Measurements from ENCODE around the gene UBTF.
"Not testable (repeated sequence)": the region's sequence is repeated elsewhere in the genome, so short reads cannot be mapped to it uniquely, and the experiment has no call there.

The UBTF gene

DNA sequence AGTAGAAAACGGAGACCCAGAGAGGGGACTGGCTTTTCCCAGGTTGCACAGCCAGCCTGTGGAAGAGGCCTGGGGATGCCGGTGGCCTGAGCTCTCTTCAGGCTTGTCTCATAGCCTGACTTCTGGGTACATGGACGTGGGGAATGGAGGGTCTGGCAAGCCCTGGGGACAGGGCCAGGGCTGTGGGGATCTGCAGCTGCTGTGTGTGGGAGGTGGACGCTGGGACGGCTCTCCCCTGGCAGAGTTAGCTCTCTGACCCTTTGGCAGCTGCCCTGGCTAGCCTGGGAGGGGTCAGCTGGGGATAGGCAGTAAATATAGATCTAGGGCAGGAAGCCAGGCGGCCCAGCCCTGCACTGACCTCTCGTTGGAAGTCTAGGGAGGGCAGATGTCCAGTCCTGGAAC, 28.0 kb upstream of the UBTF start:
- DNase-seq: no peak

DNA sequence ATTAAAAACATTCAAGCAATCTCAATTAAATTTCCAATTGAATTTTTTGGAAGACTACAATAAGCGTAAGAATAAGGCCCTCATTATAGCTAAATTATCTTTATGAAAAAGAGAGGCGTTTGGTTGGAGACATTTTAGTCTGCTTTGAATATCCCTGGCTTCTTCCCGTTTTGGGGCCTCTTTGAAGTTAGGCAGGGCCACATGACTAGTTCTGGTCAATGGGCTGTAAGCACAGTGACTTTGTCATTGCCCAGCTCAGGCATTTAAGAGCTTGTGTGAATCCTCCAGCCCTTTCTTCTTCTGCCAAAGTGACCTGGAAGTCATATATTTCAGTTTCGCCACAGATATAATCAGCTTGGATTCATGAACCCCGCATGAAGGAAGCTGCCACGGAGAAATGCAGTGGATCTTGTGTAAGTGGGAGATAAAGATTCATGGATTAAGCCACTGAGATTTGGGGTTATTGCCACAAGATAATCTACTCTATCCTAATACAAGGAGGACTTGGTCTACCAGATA, 21.7 kb upstream of the UBTF start:
- DNase-seq: no peak

DNA sequence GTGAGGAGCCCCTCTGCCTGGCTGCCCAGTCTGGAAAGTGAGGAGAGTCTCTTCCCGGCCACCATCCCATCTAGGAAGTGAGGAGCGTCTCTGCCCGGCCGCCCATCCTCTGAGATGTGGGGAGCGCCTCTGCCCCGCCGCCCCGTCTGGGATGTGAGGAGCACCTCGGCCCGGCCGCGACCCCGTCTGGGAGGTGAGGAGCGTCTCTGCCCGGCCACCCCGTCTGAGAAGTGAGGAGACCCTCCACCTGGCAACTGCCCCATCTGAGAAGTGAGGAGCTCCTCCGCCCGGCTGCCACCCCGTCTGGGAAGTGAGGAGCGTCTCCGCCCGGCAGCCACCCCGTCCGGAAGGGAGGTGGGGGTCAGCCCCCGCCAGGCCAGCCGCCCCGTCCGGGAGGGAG, 18.4 kb upstream of the UBTF start:
- not testable (repeated sequence) for DNase-seq

DNA sequence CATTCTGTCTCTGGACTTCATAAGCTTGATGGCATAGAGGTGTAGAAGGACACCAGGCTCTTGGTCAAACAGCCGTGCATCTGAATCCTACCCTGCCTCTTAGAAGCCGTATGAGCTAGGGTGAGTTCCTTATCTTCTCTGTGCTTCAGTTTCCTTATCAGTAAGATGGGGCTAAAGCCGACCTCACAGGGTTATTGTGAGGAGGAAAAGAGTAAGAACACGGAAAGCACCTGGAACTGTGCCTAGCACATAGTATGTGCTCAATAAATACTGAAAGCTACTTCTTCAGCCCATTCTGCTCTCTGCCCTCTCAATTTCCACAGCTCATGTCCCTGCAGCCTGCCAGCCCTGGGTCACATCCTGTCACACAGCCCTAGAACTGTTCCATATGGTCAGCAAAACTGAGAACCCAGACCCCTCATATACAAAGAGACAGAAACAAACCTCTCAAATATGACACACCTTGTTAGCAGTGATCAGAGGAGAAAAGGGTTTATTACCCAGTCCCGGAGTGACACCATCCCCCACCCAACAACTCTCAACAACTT, 17.0 kb upstream of the UBTF start:
- DNase-seq: no peak

DNA sequence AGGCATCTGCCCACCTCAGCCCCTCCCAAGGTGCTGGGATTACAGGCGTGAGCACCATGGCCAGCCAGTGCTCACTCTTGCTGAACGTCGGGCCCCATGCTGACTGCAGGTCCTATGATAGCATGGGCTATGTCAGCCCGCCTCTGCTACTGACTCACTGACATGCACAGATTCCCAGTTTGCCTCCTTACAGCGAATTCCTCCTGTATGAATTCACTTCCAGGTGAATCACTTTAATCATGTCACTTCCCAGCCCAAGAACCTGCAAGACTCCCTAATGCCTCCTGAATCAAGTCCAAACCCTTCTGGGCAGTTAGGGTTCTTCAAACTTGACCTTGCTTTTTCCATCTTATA, 16.1 kb upstream of the UBTF start:
- DNase-seq: no peak

DNA sequence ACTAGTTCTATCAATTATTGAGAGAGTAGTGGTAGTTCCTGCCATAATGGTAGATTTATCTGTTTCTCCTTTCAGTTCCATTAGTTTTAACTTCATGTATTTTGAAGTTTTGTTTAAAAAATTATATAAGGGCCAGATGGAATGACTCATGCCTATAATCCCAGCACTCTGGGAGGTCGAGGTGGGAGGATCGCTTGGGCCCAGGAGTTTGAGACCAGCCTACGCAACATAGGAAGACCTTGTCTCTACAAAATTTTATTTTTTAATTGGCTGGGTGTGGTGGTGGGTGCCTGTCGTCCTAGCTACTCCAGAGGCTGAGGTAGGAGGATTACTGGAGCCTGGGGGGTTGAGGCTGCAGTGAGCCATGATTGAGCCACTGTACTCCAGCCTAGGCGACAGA, 14.1 kb upstream of the UBTF start:
- no peak for DNase-seq

DNA sequence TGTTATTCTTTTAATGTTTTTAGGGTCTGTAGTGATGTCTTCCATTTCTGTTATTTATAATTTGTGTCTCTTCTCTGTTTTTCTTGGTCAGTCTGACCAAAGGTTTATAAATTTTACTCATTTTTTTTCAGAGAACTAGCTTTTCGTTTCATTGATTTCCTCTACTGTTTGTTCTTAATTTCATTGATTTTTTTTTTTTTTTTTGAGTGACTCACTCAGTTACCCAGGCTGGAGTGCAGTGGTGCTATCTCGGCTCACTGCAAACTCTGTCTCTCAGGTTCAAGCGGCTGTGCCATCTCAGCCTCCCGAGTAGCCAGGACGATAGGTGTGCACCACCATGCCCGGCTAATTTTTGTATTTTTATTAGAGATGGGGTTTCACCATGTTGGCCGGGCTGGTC, 12.6 kb upstream of the UBTF start:
- DNase-seq: no peak

DNA sequence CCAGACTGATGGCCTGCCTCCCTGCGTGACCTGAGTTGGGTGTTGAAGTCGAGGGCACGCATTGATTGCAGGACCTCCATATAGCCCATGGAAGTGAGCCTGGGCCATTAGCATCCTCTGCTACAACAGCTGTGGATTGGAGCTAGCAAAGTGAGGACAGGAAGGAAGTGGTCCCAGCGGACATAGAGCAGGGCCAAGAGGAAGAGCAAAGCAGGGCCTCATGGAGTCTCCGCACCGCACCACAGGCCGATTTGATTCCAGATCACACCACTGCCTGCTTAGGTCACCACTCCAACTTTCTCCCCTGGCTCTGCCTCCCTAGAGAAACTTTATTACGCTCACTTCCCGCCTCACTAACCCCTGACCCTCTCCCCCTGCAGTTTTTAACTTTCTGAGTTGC, 10.7 kb upstream of the UBTF start:
- no peak for DNase-seq

DNA sequence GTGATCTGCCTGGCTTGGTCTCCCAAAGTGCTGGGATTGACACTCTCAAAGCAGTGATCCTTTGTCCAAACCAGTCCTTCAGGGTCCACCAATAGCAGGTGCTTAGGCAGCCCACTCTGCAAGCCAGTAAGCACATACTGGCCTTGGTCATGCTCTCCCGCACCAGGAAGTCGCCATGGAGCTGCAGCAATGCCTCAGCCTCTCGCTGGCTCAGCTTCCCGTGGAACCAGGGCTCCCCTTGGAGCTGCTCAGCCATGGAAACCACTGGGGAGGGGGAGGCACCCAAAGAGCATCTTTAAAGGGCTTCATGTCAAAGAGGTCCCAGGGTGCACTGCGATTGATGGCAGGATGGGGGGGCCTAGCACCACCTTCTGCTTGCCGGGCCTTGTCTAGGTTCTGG, 9.6 kb upstream of the UBTF start:
- no peak for DNase-seq

DNA sequence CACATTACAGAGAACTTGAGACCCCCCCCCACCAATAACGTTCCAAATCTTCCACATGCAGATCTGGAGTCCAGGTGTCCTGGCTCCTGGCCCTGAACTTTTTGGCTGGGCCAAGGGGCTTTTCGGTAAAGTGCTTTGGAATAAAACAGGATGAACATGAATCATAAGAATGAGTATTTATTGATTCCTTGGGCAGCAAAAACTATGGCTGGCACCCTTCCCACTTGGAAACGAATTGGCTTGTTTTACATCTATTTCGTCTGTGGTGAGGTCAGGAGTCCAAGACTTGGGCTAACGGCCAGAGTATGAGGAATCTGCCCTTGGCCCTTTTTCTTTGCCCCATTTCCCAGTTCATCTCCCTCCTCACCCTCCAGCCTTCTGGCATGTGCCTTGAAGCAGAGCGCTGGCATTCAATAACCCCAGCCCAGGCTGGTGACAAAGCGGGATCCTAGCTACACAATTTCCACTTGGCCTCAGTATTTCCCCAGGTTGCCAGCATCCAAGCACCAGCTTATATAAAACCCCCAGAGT, 4.1 kb upstream of the UBTF start:
- DNase-seq: no peak

DNA sequence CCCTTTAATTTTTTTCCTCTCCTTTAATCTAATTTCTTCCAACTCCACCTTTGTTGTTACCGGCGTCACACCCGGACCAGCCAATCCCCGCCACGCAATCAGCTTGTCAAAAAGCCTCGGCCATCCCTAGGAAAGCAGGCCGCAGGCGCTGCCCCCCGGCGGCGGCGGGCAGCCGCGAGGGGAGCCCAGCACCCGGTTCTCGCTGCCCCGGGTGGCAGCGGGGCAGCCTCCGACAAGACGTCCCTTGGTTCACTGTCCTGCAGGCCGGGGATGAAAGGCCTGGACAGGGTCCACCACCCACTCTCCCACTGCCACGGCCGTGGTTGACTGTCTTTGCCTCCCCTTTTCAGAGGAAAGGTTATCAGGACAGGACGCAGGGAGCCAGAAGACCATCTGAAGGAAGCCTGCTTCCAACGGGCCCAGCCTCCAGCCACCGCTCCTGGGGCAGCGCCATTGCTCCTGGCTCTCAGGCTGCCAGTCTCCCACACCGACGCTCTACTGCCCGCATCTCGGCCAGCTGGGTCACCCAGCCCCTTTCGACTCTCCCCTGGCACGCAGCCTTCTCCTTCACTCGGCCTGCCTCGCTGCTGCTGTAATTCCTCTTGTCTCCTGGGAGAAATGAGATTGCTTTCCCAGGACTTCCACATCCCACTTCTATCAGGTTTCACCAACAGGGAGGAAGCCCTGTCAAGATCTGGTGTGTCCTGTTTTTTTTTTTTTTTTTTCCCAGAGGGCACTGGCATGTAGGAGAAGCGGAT, 2.8 kb upstream of the UBTF start:
- DNase-seq: peak in 3 of 5 donors; percentile 41 to 51 (median 51)

DNA sequence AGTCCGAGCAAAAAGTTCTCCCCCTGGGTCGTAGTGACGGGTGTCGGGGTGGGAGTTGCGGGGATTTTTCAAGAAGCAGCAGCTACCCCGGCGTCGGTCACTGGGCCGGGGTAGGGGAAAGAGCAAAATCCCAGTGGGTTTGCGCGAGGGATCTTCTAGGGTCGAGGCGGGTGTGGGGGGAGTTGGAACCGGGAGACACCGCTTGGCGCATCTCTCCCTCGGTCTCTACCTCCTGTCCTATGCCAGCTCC, 2.3 kb upstream of the UBTF start:
- DNase-seq: peak in 1 of 5 donors; percentile 27

DNA sequence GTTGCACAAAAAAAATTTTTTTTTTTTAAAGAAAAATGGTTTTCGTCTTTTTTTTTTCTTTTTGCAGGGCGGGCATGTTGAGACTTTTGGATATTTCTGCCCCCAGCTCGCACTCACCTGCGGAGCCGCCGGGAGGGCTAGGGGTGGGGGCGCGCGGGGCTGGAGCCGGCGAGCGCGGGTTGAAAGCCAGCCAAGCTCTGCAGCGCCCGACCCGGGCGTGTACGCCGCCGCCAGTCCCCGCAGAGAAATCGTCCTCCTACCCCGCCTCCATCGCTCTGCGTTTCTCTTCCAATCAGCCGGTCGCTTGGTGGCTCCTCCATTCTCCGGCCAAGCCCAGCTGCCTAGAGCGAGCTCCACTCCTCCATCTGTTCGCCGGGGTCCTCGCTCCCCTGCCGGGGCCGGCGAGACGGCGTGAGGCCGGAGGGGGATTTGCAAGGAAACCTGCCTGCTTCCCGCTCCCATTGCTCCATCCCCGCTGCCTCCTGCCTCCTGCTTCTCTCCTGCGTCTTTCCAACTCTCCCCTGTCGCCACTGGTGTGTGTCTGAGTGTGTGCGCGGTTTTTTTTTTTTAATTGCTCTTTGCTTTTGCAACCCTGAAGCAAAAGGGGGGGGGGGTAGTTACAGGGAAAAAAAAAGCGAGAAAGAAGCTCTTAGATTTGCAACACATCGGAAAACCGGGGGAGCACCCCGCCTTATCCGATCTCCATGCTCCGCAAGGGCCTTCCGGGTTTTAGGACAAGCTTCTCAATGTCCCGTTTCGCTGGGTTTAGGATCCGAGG, 1.8 kb upstream of the UBTF start:
- peak; percentile 37 to 62 (median 60) for DNase-seq

DNA sequence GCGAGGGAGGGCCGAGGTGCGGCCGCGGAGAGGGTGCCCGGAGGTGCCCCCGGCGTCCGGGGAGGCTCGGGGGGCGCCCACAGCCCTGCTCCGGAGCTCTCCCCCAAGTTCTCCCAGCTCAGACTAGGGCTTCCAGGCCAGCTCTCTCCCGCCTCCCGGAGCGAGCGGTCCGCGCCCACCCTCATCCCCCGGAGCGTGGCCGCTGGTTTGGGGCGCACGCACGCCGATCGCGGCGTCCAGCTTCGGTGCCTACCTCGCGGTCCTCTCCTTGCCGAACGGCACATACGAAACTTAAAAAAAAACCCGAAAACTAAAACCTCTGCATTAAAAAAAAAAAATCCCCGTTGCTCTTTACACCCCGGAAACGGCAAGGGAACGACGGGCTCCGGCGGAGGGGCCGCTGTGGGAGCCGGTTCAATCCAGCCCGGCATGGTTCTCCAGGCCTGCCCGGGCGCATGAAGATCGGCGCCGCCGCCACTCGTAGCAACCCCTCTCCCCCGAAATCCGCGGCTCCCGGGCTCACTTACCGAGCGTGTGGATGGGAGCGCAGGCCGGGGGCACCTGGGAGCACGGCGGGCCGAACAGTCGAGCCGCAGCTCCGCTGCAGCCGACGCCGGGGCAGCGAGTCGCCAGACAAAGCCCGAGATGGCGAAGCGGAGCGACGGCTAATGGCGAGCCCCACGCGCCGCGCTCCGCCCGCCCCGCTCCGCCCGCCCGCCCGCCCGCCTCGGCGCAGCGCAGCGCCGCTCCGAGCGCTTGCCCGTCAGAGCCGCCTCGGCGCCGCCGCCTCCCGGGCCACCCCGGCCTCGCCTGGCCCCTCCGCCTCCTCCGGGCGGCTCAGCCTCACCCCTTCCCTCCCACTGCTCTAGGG, 973 bp upstream of the UBTF start:
- DNase-seq: peak in 4 of 5 donors; percentile 43 to 69 (median 57)

DNA sequence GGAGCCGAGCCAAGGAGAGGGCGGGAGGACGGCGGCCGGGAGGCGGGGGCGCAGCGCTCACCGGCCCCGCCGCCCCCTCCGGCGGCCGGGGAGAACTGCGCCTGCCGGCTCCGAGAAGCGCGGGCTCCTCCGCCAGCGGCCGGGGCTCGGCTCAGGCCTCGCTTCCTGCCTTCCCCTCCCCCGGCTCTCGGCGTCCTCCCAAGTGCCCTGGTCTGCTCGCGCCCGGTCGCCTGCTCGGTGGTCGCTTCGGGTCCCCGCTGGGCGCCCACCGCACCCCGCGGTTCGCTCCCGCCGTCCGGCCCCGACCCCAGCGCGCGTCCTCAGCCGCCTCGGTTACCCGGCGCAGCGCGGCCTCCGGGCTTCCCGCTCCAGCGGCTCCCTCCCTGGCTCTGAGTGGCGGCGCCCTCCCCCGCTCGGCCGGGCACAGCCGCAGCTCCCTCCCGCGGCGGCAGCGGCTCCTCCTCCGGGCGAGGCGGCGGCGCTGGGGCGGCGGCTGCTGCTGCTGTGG, 313 bp downstream of the UBTF start:
- DNase-seq: peak; percentile 52 to 76 (median 63)

DNA sequence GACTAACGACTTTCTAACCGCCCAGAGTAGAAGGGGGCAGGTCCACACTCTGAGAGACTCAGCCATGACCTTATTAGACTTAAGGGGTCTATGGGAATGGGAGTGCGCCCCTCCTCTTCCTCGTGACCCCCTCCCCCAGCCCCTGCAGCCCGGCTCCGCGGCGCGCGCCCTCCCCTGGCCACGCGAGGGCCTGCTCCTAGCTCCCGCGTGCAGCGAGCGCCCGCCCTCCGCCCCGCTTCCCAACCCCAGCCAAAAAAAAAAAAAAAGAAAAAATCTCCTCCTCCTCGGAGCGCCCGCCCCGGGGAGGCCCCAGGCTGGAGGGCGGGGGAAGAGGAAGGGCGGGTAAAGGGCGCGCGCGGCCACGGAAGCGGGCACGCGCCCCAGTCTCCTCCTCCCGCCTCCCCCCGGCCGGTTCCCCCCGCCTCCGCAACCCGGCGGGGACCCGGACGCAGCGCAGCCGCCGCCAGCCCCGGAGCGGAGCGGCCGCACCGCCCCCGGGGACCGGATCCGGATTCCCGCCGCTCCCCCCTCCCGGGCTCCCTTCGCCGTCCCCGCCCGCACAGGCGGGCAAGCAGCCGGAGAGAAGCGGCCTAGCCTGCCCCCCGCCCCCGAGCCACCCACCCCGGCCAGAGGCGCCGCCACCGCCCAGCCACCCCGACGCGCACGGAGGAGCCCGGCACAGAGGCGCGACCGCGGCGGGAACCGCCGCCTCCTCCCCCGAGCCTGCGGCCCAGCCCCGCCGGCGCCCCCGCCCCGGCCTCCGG, 949 bp downstream of the UBTF start:
- peak; percentile 80 to 92 (median 82) for DNase-seq

DNA sequence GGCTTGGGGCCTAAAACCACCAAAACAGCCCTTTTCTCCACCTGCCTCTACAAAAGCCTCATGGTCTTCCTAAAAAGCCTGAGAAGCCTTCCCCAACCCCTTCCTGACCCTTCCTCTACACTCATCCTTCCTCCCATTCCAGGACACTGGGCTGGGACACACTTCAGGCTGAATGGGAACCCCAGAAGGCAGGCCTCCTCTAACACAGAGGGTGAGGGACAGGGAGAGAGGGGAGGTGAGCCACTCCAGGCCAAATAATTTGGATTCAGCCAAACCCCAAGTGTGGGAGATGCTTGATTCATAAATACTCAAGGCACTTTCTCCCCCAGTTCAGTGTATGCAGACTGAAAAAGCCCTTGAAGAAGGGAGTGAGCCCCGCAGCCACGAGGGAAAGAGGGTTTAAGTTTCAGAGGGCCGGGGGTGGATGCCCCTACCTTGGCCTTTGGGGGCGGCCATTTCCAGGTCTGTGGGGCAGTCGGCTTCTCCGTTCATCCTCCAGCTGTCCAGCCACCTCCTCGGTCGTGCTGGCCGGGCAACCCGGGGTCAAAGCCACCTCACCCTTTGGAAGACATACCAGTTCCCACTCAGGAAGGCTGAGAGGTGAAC, 1.6 kb downstream of the UBTF start:
- DNase-seq: no peak

DNA sequence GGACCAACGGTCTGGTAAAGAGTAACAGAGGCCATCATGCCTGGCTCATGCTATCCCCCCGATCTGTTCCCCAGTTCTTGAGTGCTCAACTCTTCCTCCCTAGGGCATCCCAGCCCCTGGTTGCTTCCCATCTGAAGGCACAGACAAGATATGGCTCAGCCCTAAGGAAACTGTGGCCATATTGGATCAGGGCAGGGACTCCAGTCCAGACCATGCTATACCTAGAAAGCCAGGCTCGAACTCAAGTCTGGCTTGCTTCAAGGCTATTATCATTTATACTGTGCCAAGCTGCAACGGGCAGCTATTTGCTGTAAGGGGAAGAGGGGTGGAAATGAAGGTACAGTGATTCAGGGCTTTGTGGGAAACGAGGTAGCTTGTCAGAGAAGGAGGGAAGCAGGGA, 2.8 kb downstream of the UBTF start:
- DNase-seq: peak in 1 of 5 donors; percentile 26

DNA sequence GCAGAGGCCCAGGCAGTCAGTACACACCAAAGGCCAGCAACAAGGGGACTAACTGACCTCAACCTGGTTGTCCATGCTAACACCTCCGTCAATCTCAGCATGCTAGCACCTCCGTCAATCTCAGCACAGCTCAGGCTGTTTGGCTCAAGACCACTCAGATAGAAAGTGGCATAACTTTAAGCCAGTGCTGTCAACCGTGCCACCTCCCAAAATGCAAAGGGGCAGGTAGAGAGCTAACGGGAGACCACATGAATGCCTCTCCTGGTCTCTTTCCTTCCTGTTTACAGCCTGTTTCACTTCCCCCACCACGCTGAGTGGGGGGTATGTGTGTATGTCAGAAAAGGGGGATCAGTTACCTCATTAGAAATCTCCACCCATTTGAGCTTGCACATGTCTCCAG, 3.3 kb downstream of the UBTF start:
- DNase-seq: peak in 1 of 5 donors; percentile 68

DNA sequence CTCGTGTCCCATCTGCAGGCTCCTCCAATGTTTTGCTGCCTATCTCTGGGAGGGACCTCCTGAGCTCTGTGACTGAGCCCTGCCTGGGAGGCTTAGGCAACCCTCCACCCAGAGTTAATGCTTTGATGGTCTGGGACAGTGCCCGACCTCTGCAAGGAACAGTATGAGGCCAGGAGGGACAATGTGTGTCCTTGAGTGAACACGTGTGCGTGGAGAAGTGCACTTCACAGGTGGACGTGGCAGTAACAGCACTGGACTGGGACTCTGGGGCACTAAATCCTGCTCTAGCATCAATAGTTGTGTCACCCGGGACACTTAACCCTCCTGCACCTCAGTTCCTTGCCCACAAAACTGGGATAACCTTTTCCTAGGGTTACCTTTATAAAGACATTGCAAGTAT, 4.6 kb downstream of the UBTF start:
- no peak for DNase-seq

DNA sequence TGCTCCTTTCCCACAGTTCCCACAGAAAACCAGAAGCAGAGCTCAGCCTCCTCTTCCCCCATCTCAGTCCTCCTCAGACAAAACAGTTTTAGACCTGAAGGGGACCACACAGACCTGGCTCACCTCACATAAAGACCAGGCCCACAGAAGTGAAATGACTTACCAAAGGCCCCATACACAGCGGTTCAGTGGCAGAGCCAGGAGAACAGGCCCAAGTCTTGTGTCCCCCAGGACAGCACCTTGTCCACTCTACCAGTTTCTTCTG, 5.3 kb downstream of the UBTF start:
- DNase-seq: no peak
